ENCODE data around the gene TMBIM1. TPM values are rescaled to one million over a fixed set of nuclear protein-coding genes. Genes with fewer than 3 reads are reported as not detected.

TMBIM1 gene
- total and polyA plus RNA-seq, 2 donors (not counting 1 experiment from before 2014, with no cell fraction given) = 170 to 235 TPM

GRCh38 chr2:218328294-218328693, 36.0 kb upstream of the TMBIM1 start:
- no peaks in the 10 kb centered on the region for H3K79me2 ChIP-seq (ENCODE audit: control insufficient read depth, insufficient read depth, low read length)
- H2AFZ ChIP-seq (ENCODE audit: low read length) = no peak overlapping the region
- no peak overlapping the region for H3K27ac ChIP-seq (ENCODE audit: insufficient read depth, low read length)
- H3K4me2 ChIP-seq (ENCODE audit: extremely low read depth, insufficient read depth, low read length) = no peak overlapping the region
- no peak overlapping the region for H3K9ac ChIP-seq (ENCODE audit: insufficient read depth, low read length)
- no peak overlapping the region for H3K4me3 ChIP-seq (replicated peaks in 1 of 4; ENCODE audit: control extremely low read depth in 1 of 4, insufficient read depth in 1 of 4, low read depth in 3 of 4, low read length in 4 of 4)
- H3K4me1 ChIP-seq (ENCODE audit: control insufficient read depth, extremely low read depth, insufficient read depth, low read length) = peaks cover 5% of the 10 kb centered on the region
- no peaks in the 10 kb centered on the region for H3K36me3 ChIP-seq (ENCODE audit: control insufficient read depth, insufficient read depth, low read length)
- no peak for DNase-seq (ENCODE audit: low read depth in 2 of 2)
- H4K20me1 ChIP-seq (ENCODE audit: control insufficient read depth, extremely low read depth, insufficient read depth, low read length) = no peaks in the 10 kb centered on the region
- no peaks in the 10 kb centered on the region for H3K27me3 ChIP-seq (ENCODE audit: control insufficient read depth, insufficient read depth, low read length)
- no peak for TF ChIP-seq CTCF (conservative IDR thresholded peaks at IDR 0.05 in 1 of 2, IDR thresholded peaks at IDR 0.05 in 1 of 2; ENCODE audit: low read depth in 1 of 2, low read length in 2 of 2)
- no peak for TF ChIP-seq EZH2 (IDR thresholded peaks at IDR 0.05; ENCODE audit: low read length, missing control alignments)
- H3K9me3 ChIP-seq (ENCODE audit: control insufficient read depth, insufficient read depth, low read depth, low read length) = no peaks in the 10 kb centered on the region

- Histone ChIP-seq H3K79me2 (ENCODE audit: control insufficient read depth, insufficient read depth, low read length) (no peaks in the 10 kb centered on the region), H3K27ac (ENCODE audit: insufficient read depth, low read length) (no peak overlapping the region), H3K4me2 (ENCODE audit: extremely low read depth, insufficient read depth, low read length) (no peak overlapping the region), H3K9ac (ENCODE audit: insufficient read depth, low read length) (no peak overlapping the region), H3K4me3 (replicated peaks in 1 of 4; ENCODE audit: control extremely low read depth in 1 of 4, insufficient read depth in 1 of 4, low read depth in 3 of 4, low read length in 4 of 4) (no peak overlapping the region), H2AFZ (ENCODE audit: low read length) (no peak overlapping the region), H4K20me1 (ENCODE audit: control insufficient read depth, extremely low read depth, insufficient read depth, low read length) (no peaks in the 10 kb centered on the region), H3K4me1 (ENCODE audit: control insufficient read depth, extremely low read depth, insufficient read depth, low read length) (peaks cover 7% of the 10 kb centered on the region), H3K9me3 (ENCODE audit: control insufficient read depth, insufficient read depth, low read depth, low read length) (no peaks in the 10 kb centered on the region), H3K36me3 (ENCODE audit: control insufficient read depth, insufficient read depth, low read length) (no peaks in the 10 kb centered on the region), H3K27me3 (ENCODE audit: control insufficient read depth, insufficient read depth, low read length) (no peaks in the 10 kb centered on the region)
- DNase-seq (ENCODE audit: low read depth in 2 of 2) = no peak
- no peak for TF ChIP-seq CTCF (conservative IDR thresholded peaks at IDR 0.05 in 1 of 2, IDR thresholded peaks at IDR 0.05 in 1 of 2; ENCODE audit: low read depth in 1 of 2, low read length in 2 of 2)
- TF ChIP-seq EZH2 (IDR thresholded peaks at IDR 0.05; ENCODE audit: low read length, missing control alignments) = no peak
These were observed 35.3 kb upstream of the TMBIM1 start for GRCh38 chr2:218327451-218328210.

GRCh38 chr2:218326315-218326714, 34.0 kb upstream of the TMBIM1 start:
- H3K4me2 ChIP-seq (ENCODE audit: extremely low read depth, insufficient read depth, low read length) = no peak overlapping the region
- H3K27ac ChIP-seq (ENCODE audit: insufficient read depth, low read length) = no peak overlapping the region
- H3K36me3 ChIP-seq (ENCODE audit: control insufficient read depth, insufficient read depth, low read length) = no peaks in the 10 kb centered on the region
- H3K4me3 ChIP-seq (replicated peaks in 1 of 4; ENCODE audit: control extremely low read depth in 1 of 4, insufficient read depth in 1 of 4, low read depth in 3 of 4, low read length in 4 of 4) = no peak overlapping the region
- no peaks in the 10 kb centered on the region for H3K27me3 ChIP-seq (ENCODE audit: control insufficient read depth, insufficient read depth, low read length)
- no peaks in the 10 kb centered on the region for H3K79me2 ChIP-seq (ENCODE audit: control insufficient read depth, insufficient read depth, low read length)
- no peak for DNase-seq (ENCODE audit: low read depth in 2 of 2)
- no peaks in the 10 kb centered on the region for H4K20me1 ChIP-seq (ENCODE audit: control insufficient read depth, extremely low read depth, insufficient read depth, low read length)
- H3K9me3 ChIP-seq (ENCODE audit: control insufficient read depth, insufficient read depth, low read depth, low read length) = no peaks in the 10 kb centered on the region
- no peak overlapping the region for H3K9ac ChIP-seq (ENCODE audit: insufficient read depth, low read length)
- no peak overlapping the region for H2AFZ ChIP-seq (ENCODE audit: low read length)
- peaks cover 11% of the 10 kb centered on the region for H3K4me1 ChIP-seq (ENCODE audit: control insufficient read depth, extremely low read depth, insufficient read depth, low read length)
- TF ChIP-seq CTCF (conservative IDR thresholded peaks at IDR 0.05 in 1 of 2, IDR thresholded peaks at IDR 0.05 in 1 of 2; ENCODE audit: low read depth in 1 of 2, low read length in 2 of 2) = no peak
- no peak for TF ChIP-seq EZH2 (IDR thresholded peaks at IDR 0.05; ENCODE audit: low read length, missing control alignments)

Measured in fibroblast of lung (primary cell).